Stomach (tissue), 9 donors: ENCODE data around the gene TUBG2. TPM values are rescaled to one million over a fixed set of nuclear protein-coding genes. Genes with fewer than 3 reads are reported as not detected.

Experiments
- DNase-seq, 2 donors: peaks; one replicate each; pipeline versions ENCODE4 v3.0.0 to v3.0.0-alpha.2; 2013 to 2019
- H3K27ac ChIP-seq, 5 donors: fragments of 200-600 bp in 4 of 5; sonication (generic) in 4 of 5; one replicate each; pipeline ENCODE4 v1.5.1; 2013 to 2019; ENCODE audit warnings: mild to moderate bottlenecking in 1 of 5, moderate library complexity in 1 of 5
- H3K27me3 ChIP-seq, 3 donors: fragments of 200-600 bp; sonication (generic); one replicate each; pipeline ENCODE4 v1.5.1; 2017 to 2019; ENCODE audit warnings: mixed run types in 1 of 3
- H3K36me3 ChIP-seq, 4 donors: fragments of 200-600 bp; sonication (generic); 1 replicate in 3 of 4; 2 replicates in 1 of 4; pipeline ENCODE4 v1.5.1; 2016 to 2019
- H3K4me1 ChIP-seq, 4 donors: fragments of 200-600 bp; sonication (generic); one replicate each; pipeline ENCODE4 v1.5.1; 2016 to 2019
- H3K4me3 ChIP-seq, 4 donors: fragments of 200-600 bp; sonication (generic) in 3 of 4; one replicate each; pipeline ENCODE4 v1.5.1; 2016 to 2019; ENCODE audit warnings: mild to moderate bottlenecking in 1 of 4
- H3K9me3 ChIP-seq, 4 donors: fragments of 200-600 bp; sonication (generic); one replicate each; pipeline ENCODE4 v1.5.1; 2016 to 2019
- EP300 ChIP-seq: sonication (generic); formaldehyde crosslinking; IDR thresholded peaks from one replicate; pipeline ENCODE4 v1.6.1; 2017; ENCODE audit warnings: antibody characterized with exemption
- POLR2A ChIP-seq, 4 donors: fragments of 450-650 bp; IDR thresholded peaks; one replicate each; pipeline ENCODE4 v1.6.1; 2016; ENCODE audit warnings: antibody characterized with exemption in 4 of 4, control low read depth in 2 of 4, mild to moderate bottlenecking in 1 of 4, moderate library complexity in 1 of 4
- POLR2AphosphoS5 ChIP-seq, 3 donors: sonication (generic); formaldehyde crosslinking; IDR thresholded peaks; one replicate each; pipeline ENCODE4 v1.6.1; 2016; ENCODE audit warnings: antibody characterized with exemption in 3 of 3
- WGBS, 5 donors: extraction: QIAGEN DNeasy Blood & Tissue Kit in 3 of 5; methylation state at CpG; one replicate each; pipeline versions ENCODE4 v1.1.5 to v1.1.7; 2013 to 2018; 5-methylcytosine and 5-hydroxymethylcytosine counted together
- intact Hi-C: fragments of 100-400 bp; cut with DNase I; formaldehyde crosslinking; loops from one replicate; pipeline ENCODE4 v1.15.1; 2023; ENCODE audit warnings: low total_unique reads
- polyA plus RNA-seq, 3 donors: library from polyadenylated mRNA; stranded (reverse); fragments of 200-250 nt; gene quantifications; one replicate each; pipeline ENCODE4 v1.2.3, GENCODE V29; 2013
- total RNA-seq, 5 donors: library from RNA; depleted of rRNA; stranded (reverse); fragments of >200 nt; gene quantifications; one replicate each; pipeline versions ENCODE4 v1.1.0 to v1.2.3, GENCODE V29; 2014 to 2016
- TF ChIP-seq, protein P1 (sequence below), 7 experiments: fragments of 450-650 bp in 4 of 7; fragments of 200-600 bp in 3 of 7; sonication (generic) in 3 of 7; IDR thresholded peaks; one replicate each; pipeline ENCODE4 v1.5.1; 2016 to 2019; ENCODE audit warnings: antibody characterized with exemption in 7 of 7, control low read depth in 2 of 7, mild to moderate bottlenecking in 1 of 7
- donor health status: healthy with polysubstance abuse.
- donor health status: Bipolar disorder and iron deficiency.
- donor health status: healthy.

TUBG2 gene
- total and polyA plus RNA-seq, 8 donors, result 4.3 to 181 (median 15.9) TPM

DNA sequence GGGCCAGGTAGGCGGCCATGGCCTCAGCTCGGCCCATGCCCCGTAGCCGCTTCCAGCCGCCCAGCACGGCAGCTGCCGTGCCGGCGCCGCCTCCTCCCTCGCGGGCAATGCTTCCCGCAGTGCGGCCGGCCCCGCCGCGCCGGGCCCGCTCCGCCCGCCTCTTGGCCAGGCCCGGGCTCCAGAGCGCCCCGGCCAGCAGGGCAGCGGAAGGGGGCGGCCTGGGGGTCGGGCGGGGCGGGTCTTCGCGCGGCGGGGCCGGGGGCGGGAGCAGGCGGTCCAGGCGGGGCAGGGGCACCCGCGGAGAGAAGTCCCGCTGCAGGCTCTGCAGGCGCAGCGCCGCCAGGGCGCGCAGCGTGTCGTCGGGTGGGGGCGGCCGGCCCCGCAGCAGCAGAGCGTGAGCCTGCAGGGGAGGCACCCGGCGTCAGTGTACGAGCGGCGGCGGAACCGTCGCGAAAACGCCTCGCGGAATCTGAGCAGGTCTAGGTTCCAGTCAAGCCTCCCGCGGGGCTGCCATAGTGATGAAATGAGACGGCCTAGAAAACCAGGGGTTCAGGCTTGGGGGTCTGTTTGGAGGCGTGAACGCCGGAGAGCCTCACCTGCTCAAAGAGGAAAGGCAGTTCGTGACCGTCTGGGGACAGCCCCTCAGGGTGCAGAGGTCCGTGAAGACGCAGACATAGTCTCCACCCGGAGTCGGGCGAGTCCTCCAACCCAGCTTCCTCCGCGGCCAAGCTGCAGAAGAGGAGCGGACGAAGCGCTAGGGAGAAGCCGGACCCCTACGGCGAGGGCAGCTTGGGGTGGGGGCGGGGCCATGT lies 11.1 kb downstream of the TUBG2 start:
- H3K9me3 ChIP-seq, result no peaks in the 10 kb centered on the region
- peaks cover 47 to 82% (median 71%) of the 10 kb centered on the region in 4 donors for H3K4me1 ChIP-seq
- 54 to 76% (median 73%) methylated on average over 49 to 87 of the region's 87 CpGs for WGBS, 5 donors
- peak overlapping the region in 2 of 4 donors; percentile 19 to 29 for H3K4me3 ChIP-seq
- TF ChIP-seq, protein P1, sequence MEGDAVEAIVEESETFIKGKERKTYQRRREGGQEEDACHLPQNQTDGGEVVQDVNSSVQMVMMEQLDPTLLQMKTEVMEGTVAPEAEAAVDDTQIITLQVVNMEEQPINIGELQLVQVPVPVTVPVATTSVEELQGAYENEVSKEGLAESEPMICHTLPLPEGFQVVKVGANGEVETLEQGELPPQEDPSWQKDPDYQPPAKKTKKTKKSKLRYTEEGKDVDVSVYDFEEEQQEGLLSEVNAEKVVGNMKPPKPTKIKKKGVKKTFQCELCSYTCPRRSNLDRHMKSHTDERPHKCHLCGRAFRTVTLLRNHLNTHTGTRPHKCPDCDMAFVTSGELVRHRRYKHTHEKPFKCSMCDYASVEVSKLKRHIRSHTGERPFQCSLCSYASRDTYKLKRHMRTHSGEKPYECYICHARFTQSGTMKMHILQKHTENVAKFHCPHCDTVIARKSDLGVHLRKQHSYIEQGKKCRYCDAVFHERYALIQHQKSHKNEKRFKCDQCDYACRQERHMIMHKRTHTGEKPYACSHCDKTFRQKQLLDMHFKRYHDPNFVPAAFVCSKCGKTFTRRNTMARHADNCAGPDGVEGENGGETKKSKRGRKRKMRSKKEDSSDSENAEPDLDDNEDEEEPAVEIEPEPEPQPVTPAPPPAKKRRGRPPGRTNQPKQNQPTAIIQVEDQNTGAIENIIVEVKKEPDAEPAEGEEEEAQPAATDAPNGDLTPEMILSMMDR (IDR thresholded peaks at IDR 0.05), result no peak
- TF ChIP-seq POLR2AphosphoS5 (IDR thresholded peaks at IDR 0.05), result no peak
- TF ChIP-seq POLR2A (IDR thresholded peaks at IDR 0.05), result no peak
- no peak for TF ChIP-seq EP300
- peaks cover 0 to 38% (median 0%) of the 10 kb centered on the region in 3 donors for H3K27me3 ChIP-seq
- peaks cover 63 to 86% (median 80%) of the 10 kb centered on the region in 4 donors for H3K36me3 ChIP-seq
- intact Hi-C loops, result no loop called here
- peak in 1 of 2 donors; percentile 41 for DNase-seq
- H3K27ac ChIP-seq, result peak overlapping the region in 3 of 5 donors; percentile 46 to 75 (median 72)

DNA sequence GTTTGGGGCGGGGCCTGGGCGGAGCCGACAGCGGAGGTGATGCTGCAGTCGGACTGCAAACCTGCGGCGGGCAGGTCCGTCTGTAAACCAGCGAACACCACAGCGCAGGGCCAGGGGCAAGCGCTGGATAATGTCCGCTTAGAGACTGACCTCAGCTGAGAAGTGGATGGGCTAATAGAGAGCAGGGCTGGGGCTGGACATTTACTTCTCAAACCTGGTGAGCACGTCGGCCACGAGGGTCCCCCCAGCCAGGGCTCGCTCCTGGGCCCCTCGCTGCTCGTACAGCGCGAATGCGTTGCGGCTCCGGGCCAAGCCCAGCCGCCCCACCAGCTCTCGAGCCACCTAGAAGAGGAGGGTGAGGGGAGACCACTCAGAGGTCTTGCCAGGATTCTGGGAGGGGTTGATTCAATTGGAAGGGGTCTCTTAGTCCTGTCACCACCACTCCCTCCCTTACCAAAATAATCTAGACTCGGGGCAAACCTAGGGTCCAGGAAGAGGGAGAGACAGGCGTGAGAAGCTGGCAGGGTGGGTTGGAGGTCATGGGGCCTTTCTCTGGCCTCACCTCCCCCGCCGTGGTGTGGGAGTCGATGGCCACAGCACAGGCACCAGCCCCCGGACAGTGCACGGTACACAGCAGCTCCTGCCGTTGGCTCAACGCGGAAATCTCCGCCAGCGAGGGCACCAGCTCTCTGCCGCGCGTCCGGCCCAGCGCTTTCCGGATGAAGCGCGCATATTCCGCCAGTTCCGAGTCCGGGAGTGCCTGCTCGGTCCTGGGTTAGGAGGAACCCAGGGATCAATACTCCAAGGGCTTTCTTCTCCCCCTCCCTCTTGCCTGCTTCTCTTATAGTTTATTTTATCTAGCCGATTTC lies 11.9 kb downstream of the TUBG2 start:
- Histone ChIP-seq H3K27me3 (peaks cover 0 to 47% (median 0%) of the 10 kb centered on the region in 3 donors), H3K4me1 (peaks cover 50 to 90% (median 79%) of the 10 kb centered on the region in 4 donors), H3K9me3 (no peaks in the 10 kb centered on the region), H3K4me3 (peak overlapping the region in 2 of 4 donors; percentile 19 to 29), H3K36me3 (peaks cover 55 to 78% (median 72%) of the 10 kb centered on the region in 4 donors), H3K27ac (peak overlapping the region in 3 of 5 donors; percentile 16 to 75 (median 46))
- DNase-seq, result no peak
- TF ChIP-seq POLR2AphosphoS5 (IDR thresholded peaks at IDR 0.05), result no peak
- TF ChIP-seq EP300, result no peak
- TF ChIP-seq, protein P1 (IDR thresholded peaks at IDR 0.05), result no peak
- no peak for TF ChIP-seq POLR2A (IDR thresholded peaks at IDR 0.05)
- WGBS, 5 donors, result 74 to 84% (median 79%) methylated on average over 46 to 50 of the region's 50 CpGs
- intact Hi-C loops, result no loop called here

DNA sequence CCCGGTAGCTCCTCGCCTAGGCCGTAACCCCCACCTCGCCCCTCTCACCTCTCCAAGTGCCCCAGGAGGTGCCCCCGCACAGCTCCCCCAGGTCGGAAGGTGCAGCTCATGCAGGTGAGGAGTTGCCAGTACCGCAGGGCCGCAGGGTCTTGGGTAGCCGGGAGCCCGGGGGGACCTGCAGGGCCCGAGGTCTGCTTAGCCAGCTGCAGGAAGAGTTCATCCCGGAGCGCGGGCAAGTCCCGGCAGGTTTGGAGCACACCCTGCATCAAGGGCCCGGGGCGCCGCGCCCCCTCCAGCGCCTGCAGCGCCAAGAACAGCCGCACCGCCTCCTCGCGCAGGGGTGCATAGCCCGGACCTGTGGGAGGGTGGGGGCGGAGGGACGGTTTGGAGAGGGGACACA lies 13.0 kb downstream of the TUBG2 start:
- 83 to 90% (median 86%) methylated on average over 26 to 28 of the region's 28 CpGs for WGBS, 5 donors
- H3K27ac ChIP-seq, result peak overlapping the region in 2 of 5 donors; percentile 31 to 97
- intact Hi-C loops, result no loop called here
- no peak for DNase-seq
- H3K4me1 ChIP-seq, result peaks cover 50 to 91% (median 76%) of the 10 kb centered on the region in 4 donors
- H3K4me3 ChIP-seq, result no peak overlapping the region
- peaks cover 46 to 68% (median 62%) of the 10 kb centered on the region in 4 donors for H3K36me3 ChIP-seq
- TF ChIP-seq POLR2A (IDR thresholded peaks at IDR 0.05) (no peak), POLR2AphosphoS5 (IDR thresholded peaks at IDR 0.05) (no peak), EP300 (no peak)
- TF ChIP-seq, protein P1 (IDR thresholded peaks at IDR 0.05), result no peak
- H3K27me3 ChIP-seq, result peaks cover 0 to 54% (median 0%) of the 10 kb centered on the region in 3 donors
- no peaks in the 10 kb centered on the region for H3K9me3 ChIP-seq
